HepG2 (cell line): ENCODE measurements around the gene LRRN2. TPM values are rescaled to one million over a fixed set of nuclear protein-coding genes. Genes with fewer than 3 reads are reported as not detected.

Source experiments
- ATAC-seq: fragments of 200-7000 bp; cut with Tn5 transposase; 3 replicates; pipeline ENCODE4 v1.9.1; 2020; ENCODE audit warnings: mild to moderate bottlenecking, moderate library complexity
- BruUV-seq: library from RNA; stranded (reverse); fragments of 400-500 nt; replicated peaks from 2 replicates; lab custom pipeline; 2021; lab: Mats Ljungman, UMichigan
- CTCF ChIA-PET: fragments of 300-600 bp; formaldehyde crosslinking; extraction: SDS; loops from one replicate; lab custom pipeline; 2021; ENCODE audit warnings: low total read pairs, inconsistent platforms, low intra/inter-chr PET ratio; lab: Yijun Ruan, JAX
- POLR2A ChIA-PET: fragments of 350-600 bp; sonication (Branson Sonifier 250); formaldehyde crosslinking; loops from one replicate; lab custom pipeline; 2020; ENCODE audit warnings: antibody characterized with exemption, inconsistent platforms; lab: Yijun Ruan, JAX
- DNase-seq: peaks from one replicate; pipeline ENCODE4 v3.0.0-alpha.2; 2015; ENCODE audit warnings: low spot score
- FAIRE-seq: peaks from 3 replicates; lab custom pipeline; 2011; peaks lifted over from hg19 to GRCh38; lab: Jason Lieb, UNC
- H2AFZ ChIP-seq: one replicate; pipeline ENCODE4 v1.6.1; 2011; ENCODE audit warnings: low read length, inconsistent platforms
- H3K27ac ChIP-seq: fragments of 300-600 bp; 3 replicates; pipeline ENCODE4 v1.8.0; 2011; ENCODE audit warnings: mixed run types, mild to moderate bottlenecking, mixed read lengths, low read length, inconsistent platforms; ENCODE audit not compliant: insufficient read depth; ENCODE audit errors: extremely low read length
- H3K27me3 ChIP-seq, 2 experiments: fragments of 200-600 bp in 1 of 2; 2 replicates in 1 of 2; 3 replicates in 1 of 2; pipeline versions ENCODE4 v1.6.0 to v1.8.0; 2011; ENCODE audit warnings: low read length in 2 of 2, mild to moderate bottlenecking in 2 of 2, moderate library complexity in 2 of 2, inconsistent platforms in 1 of 2; ENCODE audit not compliant: insufficient read depth in 2 of 2, control insufficient read depth in 1 of 2
- H3K36me3 ChIP-seq, 2 experiments: fragments of 200-600 bp in 1 of 2; replicated peaks in 1 of 2; 2 replicates in 1 of 2; 3 replicates in 1 of 2; pipeline versions ENCODE4 v1.5.1 to v1.8.0; 2011; ENCODE audit warnings: low read length in 2 of 2, inconsistent platforms in 1 of 2; ENCODE audit not compliant: insufficient read depth in 2 of 2, control insufficient read depth in 1 of 2
- H3K4me1 ChIP-seq: 2 replicates; pipeline ENCODE4 v1.5.1; 2012; ENCODE audit warnings: low read length, inconsistent platforms; ENCODE audit not compliant: insufficient read depth
- H3K4me2 ChIP-seq: 2 replicates; pipeline ENCODE4 v1.6.0; 2011; ENCODE audit warnings: low read depth, low read length, inconsistent platforms
- H3K4me3 ChIP-seq, 3 experiments: fragments of 200-600 bp in 1 of 3; sonication (generic), shearing (Covaris generic) in 1 of 3; replicated peaks in 1 of 3; 2 replicates each; pipeline ENCODE4 v1.5.1; 2011 to 2016; ENCODE audit warnings: low read length in 3 of 3, inconsistent platforms in 2 of 3, low read depth in 2 of 3, mild to moderate bottlenecking in 2 of 3, control low read depth in 1 of 3, mixed read lengths in 1 of 3; ENCODE audit not compliant: insufficient read depth in 1 of 3
- H3K79me2 ChIP-seq: one replicate; pipeline ENCODE4 v1.6.1; 2011; ENCODE audit warnings: low read length, inconsistent platforms; ENCODE audit not compliant: insufficient read depth
- H3K9ac ChIP-seq: 2 replicates; pipeline ENCODE4 v1.6.0; 2011; ENCODE audit warnings: mild to moderate bottlenecking, low read depth, low read length, inconsistent platforms; ENCODE audit not compliant: insufficient read depth
- H3K9me3 ChIP-seq: 2 replicates; pipeline ENCODE4 v1.5.1; 2012; ENCODE audit warnings: mild to moderate bottlenecking, low read length
- H4K20me1 ChIP-seq: 2 replicates; pipeline ENCODE4 v1.6.0; 2011; ENCODE audit warnings: inconsistent platforms, mild to moderate bottlenecking, low read length, moderate library complexity; ENCODE audit not compliant: insufficient read depth
- CEBPB ChIP-seq: IDR thresholded peaks from 2 replicates; pipeline ENCODE4 v1.6.1; 2011; ENCODE audit warnings: low read depth, low read length, improper control_type of control experiment, borderline replicate concordance
- DNMT3B ChIP-seq: conservative IDR thresholded peaks from 2 replicates; pipeline ENCODE4 v1.6.1; 2016; ENCODE audit warnings: missing biosample characterization, control low read depth
- DR1 ChIP-seq: sonication (generic); formaldehyde crosslinking; IDR thresholded peaks from 2 replicates; pipeline ENCODE4 v1.8.0; 2021; ENCODE audit warnings: mild to moderate bottlenecking, missing genetic modification reagents, inconsistent platforms
- ZBTB3 ChIP-seq: sonication (generic); formaldehyde crosslinking; IDR thresholded peaks from 2 replicates; pipeline ENCODE4 v1.4.0; 2020; ENCODE audit warnings: low read depth, mild to moderate bottlenecking, moderate library complexity, missing genetic modification reagents, borderline replicate concordance
- WGBS: methylation state at CpG from one replicate; pipeline ENCODE4 v1.1.6; 2017; ENCODE audit warnings: low lambda C conversion rate; 5-methylcytosine and 5-hydroxymethylcytosine counted together
- in situ Hi-C: cut with HindIII; loops from 2 replicates; pipeline ENCODE4 v1.10.0; 2017; ENCODE audit warnings: low pct_unique_long_range_greater_than_20kb; ENCODE audit not compliant: extremely low pct_ligation_motif_present
- intact Hi-C: fragments of 100-400 bp; cut with micrococcal nuclease; formaldehyde crosslinking; loops from one replicate; pipeline ENCODE4 v1.10.0; 2022; ENCODE audit not compliant: unreplicated experiment
- polyA plus RNA-seq, 8 experiments: library from polyadenylated mRNA; depleted of rRNA in 3 of 8; stranded (reverse) in 7 of 8; unstranded in 1 of 8; fragments of >200 nt; fragmentation: Illumina TruSeq in 4 of 8; extraction: Trizol in 4 of 8; gene quantifications; 2 replicates each; pipeline versions ENCODE4 v1.2.1 to v1.2.3, GENCODE V29; 2011 to 2016; ENCODE audit warnings: low read depth in 4 of 8, missing spikeins in 1 of 8, mixed read lengths in 1 of 8; ENCODE audit not compliant: insufficient read depth in 1 of 8
- total RNA-seq, 5 experiments: library from RNA; depleted of rRNA; stranded (reverse); fragments of >200 nt; fragmentation: Illumina TruSeq; extraction: Trizol; gene quantifications; 2 replicates each; pipeline ENCODE4 v1.2.3, GENCODE V29; 2016; ENCODE audit warnings: low read depth in 1 of 5

Gene LRRN2
- total and polyA plus RNA-seq, 2 of the 13 experiments (the other 11 are each of a cell fraction or from before 2014, with no cell fraction given) = not detected

DNA sequence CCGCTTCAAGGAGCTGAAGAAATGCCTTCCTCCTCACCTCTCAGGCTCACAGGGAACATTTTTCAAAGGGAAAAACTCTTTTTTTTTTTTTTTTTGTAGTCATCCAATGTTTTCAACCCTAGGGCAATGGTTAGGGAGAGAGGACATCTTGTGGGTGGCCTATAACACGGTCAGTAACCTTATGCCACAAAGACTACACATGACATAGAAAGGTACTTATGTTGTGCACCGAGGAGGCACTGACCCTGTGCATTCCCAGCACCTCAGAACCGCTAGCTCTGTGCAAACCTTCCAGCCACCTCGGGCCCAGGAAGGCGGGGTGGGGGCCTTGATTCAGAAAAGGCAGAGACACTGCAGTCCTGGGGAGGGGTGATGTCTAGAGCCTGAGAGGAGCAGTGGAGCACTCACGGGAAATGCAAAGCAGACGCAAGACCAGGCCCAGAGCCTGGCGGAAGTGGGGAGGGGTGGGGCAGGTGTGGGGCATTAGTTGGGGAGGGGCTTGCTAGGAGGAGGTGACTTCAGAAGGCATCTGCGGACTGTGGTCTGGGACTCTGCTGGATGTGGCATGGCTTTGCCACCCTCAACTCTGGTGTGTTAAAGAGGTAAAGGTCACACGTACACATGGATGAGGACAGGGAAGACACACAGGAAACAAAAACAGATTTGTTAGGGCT lies 100.7 kb downstream of the LRRN2 start:
- no peaks in the 10 kb centered on the region for H3K36me3 ChIP-seq
- H3K9ac ChIP-seq = no peak overlapping the region
- no peaks in the 10 kb centered on the region for H4K20me1 ChIP-seq
- DNase-seq (no peak), FAIRE-seq (no peak), ATAC-seq (peak; percentile 33; the same call in 1 of the 3 replicates)
- no peak overlapping the region for H3K4me3 ChIP-seq
- H3K4me1 ChIP-seq = no peaks in the 10 kb centered on the region
- intact Hi-C loops = no loop called here
- H3K27me3 ChIP-seq = no peaks in the 10 kb centered on the region
- in situ Hi-C loops = no loop called here
- H2AFZ ChIP-seq = no peak overlapping the region
- 26% methylated on average over 10 of the region's 11 CpGs for WGBS
- no peak overlapping the region for H3K27ac ChIP-seq
- no peaks in the 10 kb centered on the region for H3K79me2 ChIP-seq
- ChIA-PET POLR2A (no interaction called here), CTCF (no interaction called here)
- H3K9me3 ChIP-seq = no peaks in the 10 kb centered on the region
- no peak overlapping the region for H3K4me2 ChIP-seq
- BruUV-seq = no TSS peak
- no peak for TF ChIP-seq DNMT3B (CRISPR knock-in tag)

DNA sequence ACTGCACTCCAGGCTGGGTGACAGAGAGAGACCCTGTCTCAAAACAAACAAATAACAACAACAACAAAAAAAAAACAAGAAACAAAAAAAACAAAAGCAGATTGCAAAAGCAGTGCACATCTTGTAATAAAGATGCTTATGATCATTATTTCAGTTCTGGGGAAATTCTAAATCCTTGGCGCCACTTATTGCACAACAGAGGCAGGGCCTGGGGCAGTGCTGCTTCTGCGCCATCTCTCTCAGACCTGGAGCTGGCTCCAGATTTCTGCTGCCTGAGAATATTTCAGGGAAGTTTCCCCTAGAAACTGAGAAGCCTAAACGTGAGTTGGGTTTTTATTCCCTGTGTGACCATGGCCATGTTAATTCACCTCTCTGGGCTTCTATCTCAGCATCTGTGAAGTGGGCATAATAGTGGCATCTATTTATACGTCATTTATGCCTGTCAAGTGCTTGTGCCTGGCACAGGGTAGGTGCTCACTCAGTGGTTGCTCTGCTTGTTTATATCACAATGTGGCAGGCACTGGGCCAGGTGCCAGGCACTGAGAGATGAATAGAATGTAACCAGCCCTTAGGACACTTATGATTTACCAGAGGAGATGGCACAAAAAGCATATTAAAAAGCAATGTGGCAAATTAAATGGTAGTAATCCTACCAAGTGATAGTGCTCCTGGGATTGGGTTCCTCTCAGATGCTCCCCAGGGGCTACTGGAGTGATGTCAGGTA lies 101.5 kb downstream of the LRRN2 start:
- no peak for FAIRE-seq
- Histone ChIP-seq H3K27me3 (no peaks in the 10 kb centered on the region), H3K36me3 (no peaks in the 10 kb centered on the region), H3K4me1 (no peaks in the 10 kb centered on the region), H3K9ac (no peak overlapping the region), H3K9me3 (no peaks in the 10 kb centered on the region), H3K4me3 (no peak overlapping the region), H4K20me1 (no peaks in the 10 kb centered on the region), H3K27ac (no peak overlapping the region), H3K4me2 (no peak overlapping the region), H3K79me2 (no peaks in the 10 kb centered on the region), H2AFZ (no peak overlapping the region)
- CTCF ChIA-PET = no interaction called here
- in situ Hi-C loops (no loop called here), intact Hi-C loops (no loop called here)
- POLR2A ChIA-PET = no interaction called here
- 57% methylated on average over 4 of the region's 4 CpGs for WGBS
- BruUV-seq = no TSS peak
- ATAC-seq = no peak
- TF ChIP-seq DR1 (CRISPR knock-in tag) (no peak), ZBTB3 (CRISPR knock-in tag) (no peak), CEBPB (peak; percentile 54; the same call in 1 of the 2 replicates)
- DNase-seq = no peak
